ENCODE measurements around the gene GOLT1A. TPM values are rescaled to one million over a fixed set of nuclear protein-coding genes. Genes with fewer than 3 reads are reported as not detected.

Gene GOLT1A
- total and polyA plus RNA-seq, 2 donors (not counting 1 experiment from before 2014, with no cell fraction given), result 0.50 TPM; not detected in 1

DNA sequence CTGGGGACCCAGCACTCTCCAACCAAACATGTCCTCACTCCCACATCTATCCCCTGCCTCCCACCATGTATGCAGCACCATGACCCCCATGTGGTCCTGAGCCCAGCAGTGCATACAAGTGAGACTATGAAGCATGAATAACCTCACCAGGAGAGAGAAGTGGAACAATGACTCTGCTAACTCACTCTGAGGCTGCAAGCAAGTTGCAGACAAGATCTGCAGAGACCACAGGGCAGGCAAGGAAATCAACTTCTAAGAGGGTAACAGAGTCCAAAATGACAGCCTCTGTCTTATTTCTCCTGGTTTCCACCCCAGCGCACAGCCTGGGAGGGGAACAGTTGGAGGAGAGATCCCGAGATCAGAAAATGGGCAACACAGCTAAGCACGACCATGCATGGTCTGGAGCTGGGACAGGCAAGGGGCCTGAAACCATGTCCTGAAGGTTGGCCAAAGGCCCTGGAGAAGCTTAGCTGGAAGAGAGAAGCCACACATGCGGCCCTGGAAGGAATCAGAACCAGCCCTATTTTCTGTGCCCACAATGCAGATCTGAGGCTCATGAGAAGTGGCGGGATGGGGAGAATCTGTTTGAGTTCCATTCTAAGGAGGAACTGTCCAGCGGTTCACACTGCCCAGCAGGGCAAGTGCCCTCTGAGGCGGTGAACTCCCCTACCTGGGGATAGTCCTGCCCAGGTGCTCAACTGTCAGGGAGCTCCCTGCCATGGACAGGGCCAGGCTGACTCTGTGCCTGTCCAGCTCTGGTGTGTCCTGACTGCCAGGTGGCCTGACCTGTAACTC is 35.1 kb downstream of the GOLT1A start:
- Histone ChIP-seq H3K27me3 (ENCODE audit: control insufficient read depth, insufficient read depth, low read length) (no peaks in the 10 kb centered on the region), H3K9ac (ENCODE audit: insufficient read depth, low read length) (no peak overlapping the region), H3K79me2 (ENCODE audit: control insufficient read depth, insufficient read depth, low read length) (no peaks in the 10 kb centered on the region), H3K9me3 (ENCODE audit: control insufficient read depth, insufficient read depth, low read depth, low read length) (no peaks in the 10 kb centered on the region), H3K27ac (ENCODE audit: insufficient read depth, low read length) (no peak overlapping the region), H3K4me2 (ENCODE audit: extremely low read depth, insufficient read depth, low read length) (no peak overlapping the region), H4K20me1 (ENCODE audit: control insufficient read depth, extremely low read depth, insufficient read depth, low read length) (no peaks in the 10 kb centered on the region), H3K4me3 (replicated peaks in 1 of 4; ENCODE audit: control extremely low read depth in 1 of 4, insufficient read depth in 1 of 4, low read depth in 3 of 4, low read length in 4 of 4) (no peak overlapping the region), H2AFZ (ENCODE audit: low read length) (no peak overlapping the region), H3K4me1 (ENCODE audit: control insufficient read depth, extremely low read depth, insufficient read depth, low read length) (no peaks in the 10 kb centered on the region), H3K36me3 (ENCODE audit: control insufficient read depth, insufficient read depth, low read length) (no peaks in the 10 kb centered on the region)
- TF ChIP-seq, protein P1, sequence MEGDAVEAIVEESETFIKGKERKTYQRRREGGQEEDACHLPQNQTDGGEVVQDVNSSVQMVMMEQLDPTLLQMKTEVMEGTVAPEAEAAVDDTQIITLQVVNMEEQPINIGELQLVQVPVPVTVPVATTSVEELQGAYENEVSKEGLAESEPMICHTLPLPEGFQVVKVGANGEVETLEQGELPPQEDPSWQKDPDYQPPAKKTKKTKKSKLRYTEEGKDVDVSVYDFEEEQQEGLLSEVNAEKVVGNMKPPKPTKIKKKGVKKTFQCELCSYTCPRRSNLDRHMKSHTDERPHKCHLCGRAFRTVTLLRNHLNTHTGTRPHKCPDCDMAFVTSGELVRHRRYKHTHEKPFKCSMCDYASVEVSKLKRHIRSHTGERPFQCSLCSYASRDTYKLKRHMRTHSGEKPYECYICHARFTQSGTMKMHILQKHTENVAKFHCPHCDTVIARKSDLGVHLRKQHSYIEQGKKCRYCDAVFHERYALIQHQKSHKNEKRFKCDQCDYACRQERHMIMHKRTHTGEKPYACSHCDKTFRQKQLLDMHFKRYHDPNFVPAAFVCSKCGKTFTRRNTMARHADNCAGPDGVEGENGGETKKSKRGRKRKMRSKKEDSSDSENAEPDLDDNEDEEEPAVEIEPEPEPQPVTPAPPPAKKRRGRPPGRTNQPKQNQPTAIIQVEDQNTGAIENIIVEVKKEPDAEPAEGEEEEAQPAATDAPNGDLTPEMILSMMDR (conservative IDR thresholded peaks at IDR 0.05 in 1 of 2, IDR thresholded peaks at IDR 0.05 in 1 of 2; ENCODE audit: low read depth in 1 of 2, low read length in 2 of 2), result no peak
- no peak for TF ChIP-seq EZH2 (IDR thresholded peaks at IDR 0.05; ENCODE audit: low read length, missing control alignments)
- DNase-seq (ENCODE audit: low read depth in 2 of 2), result no peak

DNA sequence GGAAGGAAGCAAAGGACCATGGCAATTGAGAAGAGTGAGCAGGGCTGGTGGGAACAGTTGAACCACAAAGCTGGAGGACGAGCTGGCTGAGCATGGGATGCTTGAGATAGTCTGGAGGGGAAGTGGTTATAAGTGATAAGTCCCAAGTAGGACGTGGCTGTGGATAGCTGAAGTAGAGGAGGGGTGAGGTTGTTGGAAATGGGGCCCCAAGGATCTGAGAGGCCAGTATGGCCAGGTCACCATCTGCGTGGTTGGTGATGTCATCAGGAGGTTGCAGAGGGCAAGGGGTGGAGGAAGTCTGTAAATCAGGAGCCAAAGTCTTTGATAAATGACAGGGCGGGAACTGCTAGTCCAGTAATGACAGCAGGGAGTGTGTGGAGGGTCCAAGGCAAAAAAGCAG is 36.7 kb downstream of the GOLT1A start:
- Histone ChIP-seq H4K20me1 (ENCODE audit: control insufficient read depth, extremely low read depth, insufficient read depth, low read length) (no peaks in the 10 kb centered on the region), H3K79me2 (ENCODE audit: control insufficient read depth, insufficient read depth, low read length) (no peaks in the 10 kb centered on the region), H3K4me3 (replicated peaks in 1 of 4; ENCODE audit: control extremely low read depth in 1 of 4, insufficient read depth in 1 of 4, low read depth in 3 of 4, low read length in 4 of 4) (no peak overlapping the region), H3K36me3 (ENCODE audit: control insufficient read depth, insufficient read depth, low read length) (no peaks in the 10 kb centered on the region), H2AFZ (ENCODE audit: low read length) (no peak overlapping the region), H3K4me1 (ENCODE audit: control insufficient read depth, extremely low read depth, insufficient read depth, low read length) (no peaks in the 10 kb centered on the region), H3K27ac (ENCODE audit: insufficient read depth, low read length) (no peak overlapping the region), H3K27me3 (ENCODE audit: control insufficient read depth, insufficient read depth, low read length) (no peaks in the 10 kb centered on the region), H3K4me2 (ENCODE audit: extremely low read depth, insufficient read depth, low read length) (no peak overlapping the region), H3K9me3 (ENCODE audit: control insufficient read depth, insufficient read depth, low read depth, low read length) (no peaks in the 10 kb centered on the region), H3K9ac (ENCODE audit: insufficient read depth, low read length) (no peak overlapping the region)
- no peak for DNase-seq (ENCODE audit: low read depth in 2 of 2)
- TF ChIP-seq EZH2 (IDR thresholded peaks at IDR 0.05; ENCODE audit: low read length, missing control alignments), result no peak
- TF ChIP-seq, protein P1 (conservative IDR thresholded peaks at IDR 0.05 in 1 of 2, IDR thresholded peaks at IDR 0.05 in 1 of 2; ENCODE audit: low read depth in 1 of 2, low read length in 2 of 2), result no peak

DNA sequence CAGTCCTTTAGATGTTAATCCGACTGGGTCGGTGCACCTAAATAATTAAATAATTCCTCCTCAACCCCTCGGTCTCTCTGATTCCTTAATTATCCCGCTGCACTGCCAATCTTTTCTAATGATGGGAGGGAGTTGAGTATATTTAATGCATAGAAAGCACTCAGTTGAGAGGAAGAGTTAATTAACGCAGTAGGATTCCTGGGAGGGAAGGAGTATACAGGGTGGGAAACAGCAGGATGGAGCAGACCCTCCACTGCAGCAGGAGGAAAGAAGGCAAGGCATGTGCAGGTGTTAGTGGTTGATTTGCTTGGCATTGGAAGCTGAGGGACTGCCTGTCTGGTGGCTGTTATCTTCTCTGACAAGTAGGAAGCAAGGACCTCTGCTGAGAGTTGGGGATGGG is 37.7 kb downstream of the GOLT1A start:
- Histone ChIP-seq H3K4me2 (ENCODE audit: extremely low read depth, insufficient read depth, low read length) (no peak overlapping the region), H3K79me2 (ENCODE audit: control insufficient read depth, insufficient read depth, low read length) (no peaks in the 10 kb centered on the region), H4K20me1 (ENCODE audit: control insufficient read depth, extremely low read depth, insufficient read depth, low read length) (no peaks in the 10 kb centered on the region), H3K9me3 (ENCODE audit: control insufficient read depth, insufficient read depth, low read depth, low read length) (no peaks in the 10 kb centered on the region), H3K4me1 (ENCODE audit: control insufficient read depth, extremely low read depth, insufficient read depth, low read length) (peaks cover 3% of the 10 kb centered on the region), H3K27me3 (ENCODE audit: control insufficient read depth, insufficient read depth, low read length) (no peaks in the 10 kb centered on the region), H3K4me3 (replicated peaks in 1 of 4; ENCODE audit: control extremely low read depth in 1 of 4, insufficient read depth in 1 of 4, low read depth in 3 of 4, low read length in 4 of 4) (no peak overlapping the region), H3K27ac (ENCODE audit: insufficient read depth, low read length) (no peak overlapping the region), H3K9ac (ENCODE audit: insufficient read depth, low read length) (no peak overlapping the region), H2AFZ (ENCODE audit: low read length) (no peak overlapping the region), H3K36me3 (ENCODE audit: control insufficient read depth, insufficient read depth, low read length) (no peaks in the 10 kb centered on the region)
- no peak for TF ChIP-seq EZH2 (IDR thresholded peaks at IDR 0.05; ENCODE audit: low read length, missing control alignments)
- TF ChIP-seq, protein P1 (conservative IDR thresholded peaks at IDR 0.05 in 1 of 2, IDR thresholded peaks at IDR 0.05 in 1 of 2; ENCODE audit: low read depth in 1 of 2, low read length in 2 of 2), result no peak
- DNase-seq (ENCODE audit: low read depth in 2 of 2), result no peak
